COLO829 (cell line): ENCODE results near the gene MRPS2.
"Not testable (repeated sequence)": the region's sequence is repeated elsewhere in the genome, so short reads cannot be mapped to it uniquely, and the experiment has no call there.

Source experiments
- DNase-seq: peaks from one replicate; pipeline ENCODE4 v3.0.0; 2012; ENCODE audit warnings: low spot score

Gene MRPS2

DNA sequence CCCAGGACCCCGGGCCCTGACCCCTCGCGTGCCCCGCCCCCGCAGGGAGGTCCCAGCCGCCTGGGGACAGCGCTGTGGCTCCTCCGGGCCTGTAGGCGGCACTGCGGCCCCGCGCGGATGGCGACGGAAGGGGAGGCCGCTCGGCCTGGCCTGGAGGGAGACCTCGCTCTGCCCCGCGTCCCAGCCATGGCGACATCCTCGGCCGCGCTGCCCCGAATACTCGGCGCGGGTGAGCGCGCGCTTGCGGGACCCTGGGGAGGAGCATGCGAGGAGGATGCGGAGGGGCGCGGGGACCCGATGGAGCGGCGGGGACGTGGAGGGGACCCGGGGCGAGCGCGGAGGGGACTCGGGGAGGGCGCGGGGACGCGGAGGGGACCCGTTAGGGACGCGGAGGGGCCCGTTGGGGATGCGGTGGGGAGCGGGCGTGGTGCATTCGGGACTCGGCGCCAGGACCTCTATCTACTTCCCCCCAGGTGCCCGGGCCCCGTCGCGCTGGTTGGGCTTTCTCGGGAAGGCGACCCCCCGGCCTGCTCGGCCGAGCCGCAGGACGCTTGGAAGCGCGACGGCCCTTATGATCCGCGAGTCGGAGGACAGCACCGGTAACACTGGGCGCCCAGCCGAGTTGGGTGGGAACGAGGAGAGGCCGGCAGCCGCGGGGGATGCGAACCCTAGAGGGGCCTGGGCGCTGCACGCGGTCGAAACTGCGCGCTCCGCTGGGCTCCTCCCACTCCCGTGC is at the start of gene MRPS2:
Gene MRPS2, plus strand, starts transcription at position 158 of the 736 bp plus-strand sequence. Its CDS starts 29 bp downstream, at position 187.
- peak; percentile 88 for DNase-seq

GRCh38 chr9:135450956-135451355 is 49.5 kb upstream of the MRPS2 start:
- DNase-seq, result no peak

GRCh38 chr9:135451909-135452308 is 48.6 kb upstream of the MRPS2 start:
- not testable (repeated sequence) for DNase-seq

DNA sequence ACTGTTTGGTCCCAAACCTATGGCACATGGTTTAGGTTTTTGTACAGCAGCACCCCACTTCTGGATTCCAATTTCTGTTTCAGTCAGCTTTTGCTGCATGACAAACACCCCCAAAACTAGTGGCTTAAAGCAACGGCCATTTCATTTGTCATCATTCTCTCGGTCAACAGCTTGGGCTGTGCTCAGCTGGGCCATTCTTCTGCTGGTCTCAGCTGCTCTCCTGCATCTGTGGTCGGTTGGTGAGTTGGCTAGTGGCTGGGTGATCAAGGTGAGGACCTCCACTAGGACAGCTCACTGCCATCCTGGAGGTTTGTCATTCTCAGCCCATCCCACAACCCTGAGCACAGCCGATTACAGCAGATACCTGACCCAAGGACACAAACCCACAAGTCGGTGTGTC is 45.7 kb upstream of the MRPS2 start:
- no peak for DNase-seq

DNA sequence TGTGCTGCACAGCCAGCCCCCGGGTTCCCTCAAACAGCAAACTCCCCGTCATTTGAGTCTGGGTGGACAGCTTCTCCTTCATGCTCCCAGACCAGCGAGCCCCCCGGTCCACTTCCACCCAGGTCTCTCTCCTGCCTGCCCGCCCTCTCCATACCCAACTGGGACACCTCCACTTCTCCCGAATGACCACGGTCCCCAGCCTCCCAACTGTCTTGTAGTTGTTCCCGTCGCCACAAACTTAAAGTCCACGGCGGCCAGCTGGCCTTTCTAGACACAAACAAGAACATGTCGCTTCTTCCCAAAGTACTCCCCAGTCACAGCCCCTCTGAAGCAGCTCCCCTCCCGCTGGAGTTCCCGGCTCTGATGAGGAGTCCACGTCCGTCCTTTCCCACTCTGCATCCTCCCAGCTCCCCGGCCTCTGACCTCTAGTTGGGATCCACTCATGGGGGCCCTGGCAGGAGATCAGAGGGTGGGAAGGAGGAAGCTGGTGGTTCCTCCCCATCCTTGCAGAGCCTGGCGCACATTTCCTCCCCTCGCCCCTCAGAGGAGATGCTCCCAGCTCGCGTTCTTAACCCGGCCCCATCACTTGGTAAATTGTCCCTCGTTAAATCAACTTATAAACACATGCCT is 45.0 kb upstream of the MRPS2 start:
- no peak for DNase-seq

- no peak for DNase-seq
Observed at GRCh38 chr9:135456436-135457104, 43.9 kb upstream of the MRPS2 start.

GRCh38 chr9:135458478-135458877 is 42.0 kb upstream of the MRPS2 start:
- not testable (repeated sequence) for DNase-seq

DNA sequence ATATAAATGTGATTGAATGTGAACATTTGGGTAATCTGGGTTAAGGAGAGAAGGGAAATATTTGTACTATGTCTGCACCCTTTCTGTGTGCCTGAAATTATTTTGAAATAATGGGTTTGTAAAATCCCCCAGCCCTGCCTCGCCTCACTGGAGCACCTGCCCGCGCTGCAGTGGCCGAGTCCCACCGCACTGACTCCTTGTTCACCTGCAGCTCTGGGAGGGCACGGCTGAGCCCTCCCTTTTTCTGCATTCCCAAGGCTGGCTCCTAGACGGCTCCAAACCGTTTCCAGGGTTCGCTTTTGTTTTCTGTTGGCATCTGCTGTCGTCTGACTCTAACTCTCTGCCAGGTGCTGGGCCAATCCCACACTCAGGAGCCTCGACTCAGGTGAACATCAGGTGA is 38.5 kb upstream of the MRPS2 start:
- no peak for DNase-seq

DNA sequence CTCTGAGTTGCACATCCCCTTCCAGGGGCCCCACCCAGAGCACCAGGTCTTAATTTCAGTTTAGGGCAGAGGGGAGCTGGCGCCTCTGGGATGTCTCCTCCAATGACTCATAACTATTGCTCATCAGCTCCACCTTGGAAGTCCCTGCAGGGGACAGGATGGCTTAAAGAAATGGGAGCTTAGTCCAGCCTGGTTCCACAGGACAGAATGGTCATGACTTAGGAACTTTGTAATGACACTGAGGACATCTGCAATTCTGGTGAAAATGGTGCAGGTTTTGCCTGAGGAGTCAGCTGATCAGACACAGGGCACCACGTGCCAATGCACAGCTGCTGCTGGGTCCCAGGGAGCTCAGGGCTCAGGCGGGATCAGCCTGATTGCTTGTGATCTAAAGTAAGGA is 37.3 kb upstream of the MRPS2 start:
- DNase-seq, result peak; percentile 35

DNA sequence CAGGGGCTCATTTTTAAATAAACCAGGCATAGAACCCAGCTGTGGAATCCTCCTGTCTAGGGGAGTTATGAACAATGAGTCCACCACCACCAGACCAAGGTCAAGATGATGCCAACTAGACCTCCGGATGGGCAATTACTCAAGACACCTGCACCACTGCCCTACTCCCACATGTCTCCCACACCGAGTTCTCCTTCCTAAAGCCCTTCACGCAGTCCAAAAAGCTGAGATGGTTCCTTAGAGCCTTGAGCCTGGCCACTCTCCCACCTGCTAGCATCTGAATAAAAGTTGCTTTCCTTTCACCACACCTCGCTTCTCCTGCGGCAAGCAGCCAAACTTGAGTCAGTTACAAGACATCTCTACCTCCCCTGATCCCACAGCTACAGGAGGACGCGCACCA is 36.3 kb upstream of the MRPS2 start:
- DNase-seq, result no peak

GRCh38 chr9:135468854-135469521 is 31.5 kb upstream of the MRPS2 start:
- no peak for DNase-seq

DNA sequence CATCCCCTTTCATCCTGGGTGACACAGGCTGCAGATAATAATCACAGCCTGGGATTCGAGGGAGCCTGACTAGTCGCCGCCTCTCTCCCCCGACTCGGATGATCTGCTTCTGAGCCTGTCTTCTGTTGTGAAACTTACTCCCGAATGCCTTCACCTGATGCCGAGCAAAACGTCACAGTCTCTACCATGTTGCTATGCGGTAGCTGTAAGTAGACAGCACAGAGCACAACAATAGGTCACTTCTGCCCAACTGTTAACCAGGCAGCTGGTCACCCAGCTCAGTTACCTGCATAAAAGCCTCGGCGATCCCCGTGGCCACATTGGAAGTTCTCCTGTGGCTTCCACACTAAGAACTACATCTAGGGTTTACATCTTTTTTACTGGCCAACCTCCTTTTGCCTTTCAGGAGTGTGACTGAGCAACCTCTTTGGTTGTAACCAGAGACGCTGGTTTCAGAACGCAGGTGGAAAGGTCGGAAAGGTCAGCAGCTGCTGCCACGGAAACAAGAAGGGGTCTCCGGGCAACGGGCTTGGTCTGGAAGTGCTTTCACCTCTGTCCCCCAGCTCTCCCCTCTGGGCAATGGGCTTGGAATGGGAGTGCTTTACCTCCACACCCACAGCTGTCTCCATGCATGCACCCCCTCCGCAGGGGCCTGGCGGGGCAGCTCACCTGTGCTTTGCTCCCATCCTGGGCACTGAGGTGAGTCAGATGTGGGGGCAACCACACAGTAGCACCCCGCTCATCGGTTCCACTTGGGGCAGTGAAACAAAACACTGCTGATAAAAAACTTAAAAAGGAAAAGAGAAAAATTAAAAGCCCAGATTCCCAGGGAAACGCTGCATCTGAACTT is 28.5 kb upstream of the MRPS2 start:
- no peak for DNase-seq

- DNase-seq, result no peak
Observed at GRCh38 chr9:135473972-135474543, 26.4 kb upstream of the MRPS2 start.

DNA sequence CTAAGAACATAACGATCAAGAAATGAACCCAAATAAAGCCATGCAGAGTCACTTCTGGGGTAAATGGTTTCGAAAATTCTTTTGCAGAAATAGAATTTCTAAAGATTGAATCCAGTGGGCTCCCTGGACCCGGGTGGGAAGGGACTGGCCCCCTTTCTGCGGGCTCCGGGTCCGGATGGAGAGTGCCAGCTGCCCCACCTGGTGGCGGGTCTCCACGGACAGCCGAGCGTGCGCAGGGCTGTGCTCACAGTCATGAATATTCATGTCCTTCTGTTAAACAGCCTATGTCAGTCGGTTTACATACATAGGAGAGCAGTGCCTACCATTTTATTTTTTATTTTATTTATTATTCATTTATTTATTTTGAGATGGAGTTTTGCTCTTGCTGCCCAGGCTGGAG is 25.6 kb upstream of the MRPS2 start:
- peak; percentile 32 for DNase-seq

- DNase-seq, result no peak
Observed at GRCh38 chr9:135476561-135477355, 23.7 kb upstream of the MRPS2 start.

- no peak for DNase-seq
Observed at GRCh38 chr9:135478191-135478590, 22.3 kb upstream of the MRPS2 start.

GRCh38 chr9:135478829-135479468 is 21.5 kb upstream of the MRPS2 start:
- no peak for DNase-seq

DNA sequence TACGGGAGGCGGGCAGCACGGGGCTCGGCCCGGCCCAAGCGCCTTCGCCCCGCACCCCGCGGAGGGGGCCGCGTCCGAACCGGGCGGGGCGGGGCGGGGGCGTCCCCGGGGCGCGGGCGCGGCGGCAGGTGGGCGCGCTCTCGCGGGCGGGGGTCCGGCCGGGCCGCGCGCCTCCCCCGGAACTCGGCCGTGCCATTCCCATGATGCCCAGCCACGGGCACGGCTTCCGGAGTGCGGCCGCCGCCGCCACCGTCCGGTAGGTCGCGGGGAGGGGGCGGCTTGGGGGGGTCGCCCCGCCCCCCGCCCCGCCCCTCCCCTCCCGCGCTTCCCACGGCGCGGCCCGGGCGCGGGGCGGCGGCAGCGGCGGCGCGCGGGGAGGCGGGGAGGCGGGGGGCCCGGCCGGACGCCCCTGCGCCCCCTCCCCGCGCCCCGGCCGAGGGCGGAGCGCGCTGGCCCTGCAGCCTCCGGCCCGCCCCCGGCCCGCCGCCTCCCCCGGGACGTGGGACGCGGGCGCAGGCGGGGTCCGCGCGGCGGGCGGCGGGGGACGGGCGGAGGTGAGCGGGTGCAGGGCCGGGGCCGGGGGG is 20.9 kb upstream of the MRPS2 start, which contains the start of gene PPP1R26:
Gene PPP1R26, plus strand, starts transcription at position 314 of the 584 bp plus-strand sequence. CDS start 4,729 bp downstream, outside the sequence.
- DNase-seq, result no peak
